GM18951 (cell line): Measurements from ENCODE around the gene PLXNA4.
"Not testable (repeated sequence)": the region's sequence is repeated elsewhere in the genome, so short reads cannot be mapped to it uniquely, and the experiment has no call there.

Experiments used
- POLR2A ChIP-seq: IDR thresholded peaks from 4 replicates; pipeline ENCODE4 v1.6.1; 2011; ENCODE audit warnings: mild to moderate bottlenecking; ENCODE audit not compliant: insufficient read length, insufficient read depth; ENCODE audit errors: extremely low read depth
- in situ Hi-C: fragments of 300-500 bp; cut with MboI; formaldehyde crosslinking; loops from one replicate; pipeline ENCODE4 v1.12.0; 2022; ENCODE audit warnings: low sequenced_read_pairs, mixed read lengths, inconsistent platforms; ENCODE audit not compliant: unreplicated experiment

PLXNA4 gene

GRCh38 chr7:132398253-132398925, 177.9 kb downstream of the PLXNA4 start:
- in situ Hi-C loops, result no loop called here
- no peak for TF ChIP-seq POLR2A

GRCh38 chr7:132397070-132397469, 179.2 kb downstream of the PLXNA4 start:
- in situ Hi-C loops, result no loop called here
- TF ChIP-seq POLR2A, result no peak

DNA sequence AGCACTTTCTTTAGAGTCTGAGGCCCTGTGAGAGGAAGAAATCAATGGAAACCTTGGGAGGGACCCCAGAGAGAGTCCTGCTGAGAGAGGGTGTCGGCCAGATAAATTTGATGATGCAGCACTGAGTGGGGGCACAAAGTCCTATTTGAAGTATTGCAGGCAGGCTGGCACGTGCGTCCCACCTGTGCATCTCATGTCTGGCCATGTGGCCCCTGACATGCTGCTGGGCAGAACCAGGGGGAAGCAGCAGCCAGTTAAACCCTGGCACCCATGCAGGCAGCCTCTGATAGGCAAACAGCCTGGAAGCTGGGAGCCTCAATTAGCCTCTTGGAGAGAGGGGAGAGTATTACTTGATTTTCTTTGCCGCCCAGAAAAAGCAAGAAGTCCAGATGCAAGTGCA, 180.9 kb downstream of the PLXNA4 start:
- TF ChIP-seq POLR2A, result no peak
- in situ Hi-C loops, result no loop called here

- no peak for TF ChIP-seq POLR2A
- in situ Hi-C loops, result no loop called here
Observed at GRCh38 chr7:132394283-132395198, 181.7 kb downstream of the PLXNA4 start.

GRCh38 chr7:132393789-132394261, 182.4 kb downstream of the PLXNA4 start:
- in situ Hi-C loops, result no loop called here
- no peak for TF ChIP-seq POLR2A

DNA sequence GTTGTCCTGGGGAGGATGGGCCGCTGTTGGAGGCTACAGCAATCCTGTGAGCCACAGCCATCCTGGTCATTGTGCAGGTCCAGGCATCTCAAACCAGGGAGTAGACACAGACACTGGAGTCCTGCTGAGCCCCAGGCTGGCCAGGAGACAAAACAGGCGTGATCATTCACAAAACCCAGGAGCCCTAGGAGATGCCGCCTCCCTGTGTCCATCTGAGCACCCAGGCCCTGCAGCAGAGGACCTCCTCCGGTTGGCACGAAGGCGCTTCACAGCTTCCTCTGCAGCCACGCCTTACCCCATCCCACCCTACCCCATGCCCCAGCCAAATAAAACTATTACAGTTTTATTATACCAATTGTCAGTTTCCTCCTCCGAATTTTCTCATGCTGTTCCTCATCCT, 183.6 kb downstream of the PLXNA4 start:
- in situ Hi-C loops, result no loop called here
- TF ChIP-seq POLR2A, result no peak

- in situ Hi-C loops, result no loop called here
- TF ChIP-seq POLR2A, result no peak
Observed at GRCh38 chr7:132390705-132391104, 185.6 kb downstream of the PLXNA4 start.

- in situ Hi-C loops, result not testable (repeated sequence)
Observed at GRCh38 chr7:132390049-132390448, 186.2 kb downstream of the PLXNA4 start.

DNA sequence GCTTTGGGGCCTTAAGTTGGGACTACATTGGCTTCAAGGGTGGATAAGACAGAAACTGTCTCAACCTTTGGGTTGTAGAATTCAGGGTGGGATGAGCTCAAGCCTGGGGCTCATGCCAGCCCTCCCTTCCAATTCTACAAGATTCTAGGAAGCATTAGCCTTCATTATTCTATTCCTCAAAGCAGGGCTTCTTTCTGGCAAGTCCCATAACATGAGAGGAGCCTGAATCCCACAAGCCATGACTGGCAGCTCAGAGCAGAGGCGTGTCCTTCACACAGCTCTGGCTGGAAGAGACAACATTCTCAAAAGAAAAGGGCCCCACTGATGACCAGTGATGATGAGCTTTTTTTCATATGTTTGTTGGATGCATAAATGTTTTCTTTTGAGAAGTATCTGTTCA, 187.6 kb downstream of the PLXNA4 start:
- in situ Hi-C loops, result no loop called here
- TF ChIP-seq POLR2A, result no peak

- in situ Hi-C loops, result no loop called here
- TF ChIP-seq POLR2A, result no peak
Observed at GRCh38 chr7:132387596-132387995, 188.7 kb downstream of the PLXNA4 start.

DNA sequence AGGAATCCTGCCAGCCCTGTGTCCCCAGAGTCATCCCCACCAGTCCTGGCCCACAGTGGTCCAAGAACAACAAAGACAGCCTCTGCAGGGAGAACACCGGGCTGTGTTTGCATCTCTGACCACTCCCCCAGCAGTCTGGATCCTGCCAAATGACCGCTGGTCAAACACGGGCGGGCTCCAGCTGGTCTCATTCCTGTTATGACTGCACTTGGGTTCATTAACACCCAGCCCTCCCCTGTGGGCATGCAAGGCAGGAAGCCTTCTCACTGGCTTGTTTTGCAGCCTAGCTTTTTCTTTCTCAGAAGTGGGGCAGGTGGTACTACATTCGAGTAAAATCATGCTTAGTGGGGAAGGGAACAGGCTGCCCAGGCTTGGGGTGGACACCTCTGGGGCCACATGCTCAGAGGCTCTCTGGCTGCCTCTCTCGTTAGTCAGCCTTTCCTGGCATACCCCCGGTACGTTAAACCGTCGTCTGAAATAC, 190.0 kb downstream of the PLXNA4 start:
- TF ChIP-seq POLR2A, result no peak
- in situ Hi-C loops, result no loop called here

DNA sequence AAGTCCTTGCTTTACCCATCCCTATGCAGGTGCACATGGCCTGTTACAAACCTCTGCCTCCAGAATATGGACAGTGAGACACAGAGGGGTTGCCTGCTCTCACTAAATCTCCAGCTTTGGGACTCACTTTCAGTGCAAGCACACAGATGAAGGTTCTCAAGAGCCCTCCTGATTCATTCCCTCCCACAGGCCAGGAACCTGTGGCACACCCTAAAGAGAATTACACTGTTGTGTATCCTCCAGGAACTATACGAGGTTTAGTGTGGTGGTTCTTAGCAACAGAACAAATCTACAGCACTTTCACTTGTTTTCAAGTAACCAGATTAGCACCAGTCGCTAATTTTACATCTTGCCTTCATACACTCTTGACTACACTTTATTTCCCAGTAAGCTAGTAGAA, 192.3 kb downstream of the PLXNA4 start:
- TF ChIP-seq POLR2A, result no peak
- in situ Hi-C loops, result no loop called here

DNA sequence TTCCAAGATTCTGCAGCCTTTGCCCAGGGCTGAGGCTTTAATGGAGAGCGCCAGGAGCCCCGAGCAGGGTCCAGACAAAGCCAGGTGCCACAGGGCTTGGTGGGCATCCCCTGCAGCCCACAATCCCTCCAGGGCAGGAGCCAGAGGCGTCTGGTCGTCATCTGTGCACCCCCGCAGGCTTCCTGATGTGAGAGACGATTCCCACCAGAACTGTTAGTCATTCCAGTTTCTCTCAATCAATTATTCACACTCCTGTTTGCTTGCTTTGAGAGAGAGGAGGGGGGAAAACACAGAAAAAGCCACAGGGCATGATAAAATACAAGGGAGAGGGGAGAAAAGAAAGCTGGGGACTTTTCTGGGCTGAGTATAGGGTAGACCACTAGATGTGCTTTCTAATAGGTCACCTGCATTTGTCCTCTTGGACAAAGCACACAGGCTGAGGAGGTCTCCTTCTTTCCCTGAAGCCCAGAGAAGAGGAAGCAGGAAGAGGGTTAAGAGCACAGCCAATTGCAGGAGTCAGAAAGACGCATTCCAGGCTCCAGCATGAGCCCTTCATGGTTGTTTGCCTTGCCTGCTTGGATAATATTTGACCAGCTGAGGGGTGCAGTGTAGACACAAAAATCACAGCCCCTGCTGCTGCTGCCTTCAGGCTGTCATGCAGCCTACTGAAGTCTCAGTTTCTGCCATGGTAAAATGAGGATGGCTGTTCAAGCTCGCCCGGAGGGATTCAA, 194.4 kb downstream of the PLXNA4 start:
- in situ Hi-C loops, result no loop called here
- TF ChIP-seq POLR2A, result no peak
